GM18507 (cell line): ENCODE measurements around the gene INHBA.

ENCODE experiments used
- DNase-seq: peaks from one replicate; pipeline ENCODE4 v3.0.0; 2011; ENCODE audit warnings: low read depth; ENCODE audit not compliant: insufficient read length; ENCODE audit errors: extremely low spot score
- FAIRE-seq: peaks from 2 replicates; lab custom pipeline; 2011; peaks lifted over from hg19 to GRCh38; lab: Jason Lieb, UNC

The INHBA gene

DNA sequence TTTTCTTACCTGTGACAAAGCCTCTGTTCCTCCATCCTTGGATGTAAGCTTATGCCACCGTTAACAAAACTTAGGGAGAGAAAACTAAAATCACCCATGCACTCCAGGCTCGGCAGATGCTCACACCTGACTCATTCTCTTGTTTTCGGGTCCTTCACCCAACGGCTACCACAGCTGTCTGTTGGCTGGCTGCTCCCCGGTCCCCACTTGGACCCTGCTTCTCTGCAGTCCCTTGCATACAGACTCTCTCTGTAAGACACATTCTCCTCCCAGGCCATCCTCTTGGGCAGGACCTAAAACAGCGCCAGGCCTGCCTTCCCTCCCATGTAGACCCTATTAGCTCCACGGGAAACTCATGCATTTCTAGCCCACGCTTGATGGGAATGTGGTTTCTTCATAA is 12.1 kb upstream of the INHBA start:
- no peak for FAIRE-seq
- no peak for DNase-seq

- FAIRE-seq: no peak
- DNase-seq: no peak
Observed at GRCh38 chr7:41711283-41712064, 8.6 kb upstream of the INHBA start.

DNA sequence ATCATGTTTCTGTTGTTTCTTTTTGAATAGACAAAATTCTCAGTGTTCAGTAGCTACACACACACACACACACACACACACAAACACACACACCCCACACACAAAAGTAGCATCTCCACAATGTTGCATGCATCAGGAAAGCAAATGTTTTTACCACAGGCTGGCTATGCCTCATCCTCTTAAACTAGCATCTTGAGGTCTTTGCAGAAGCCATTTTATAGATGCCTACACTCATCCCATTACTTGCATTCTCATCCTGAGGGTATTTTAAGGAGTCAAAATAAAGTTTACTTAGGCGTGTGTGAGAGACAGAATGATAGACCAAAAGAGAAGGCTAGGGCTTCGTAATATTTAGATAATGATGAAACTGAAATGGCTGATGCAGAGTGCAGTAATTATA is 7.9 kb upstream of the INHBA start:
- DNase-seq (no peak), FAIRE-seq (no peak)

GRCh38 chr7:41709621-41710020 is 6.7 kb upstream of the INHBA start:
- no peak for DNase-seq
- FAIRE-seq: no peak

DNA sequence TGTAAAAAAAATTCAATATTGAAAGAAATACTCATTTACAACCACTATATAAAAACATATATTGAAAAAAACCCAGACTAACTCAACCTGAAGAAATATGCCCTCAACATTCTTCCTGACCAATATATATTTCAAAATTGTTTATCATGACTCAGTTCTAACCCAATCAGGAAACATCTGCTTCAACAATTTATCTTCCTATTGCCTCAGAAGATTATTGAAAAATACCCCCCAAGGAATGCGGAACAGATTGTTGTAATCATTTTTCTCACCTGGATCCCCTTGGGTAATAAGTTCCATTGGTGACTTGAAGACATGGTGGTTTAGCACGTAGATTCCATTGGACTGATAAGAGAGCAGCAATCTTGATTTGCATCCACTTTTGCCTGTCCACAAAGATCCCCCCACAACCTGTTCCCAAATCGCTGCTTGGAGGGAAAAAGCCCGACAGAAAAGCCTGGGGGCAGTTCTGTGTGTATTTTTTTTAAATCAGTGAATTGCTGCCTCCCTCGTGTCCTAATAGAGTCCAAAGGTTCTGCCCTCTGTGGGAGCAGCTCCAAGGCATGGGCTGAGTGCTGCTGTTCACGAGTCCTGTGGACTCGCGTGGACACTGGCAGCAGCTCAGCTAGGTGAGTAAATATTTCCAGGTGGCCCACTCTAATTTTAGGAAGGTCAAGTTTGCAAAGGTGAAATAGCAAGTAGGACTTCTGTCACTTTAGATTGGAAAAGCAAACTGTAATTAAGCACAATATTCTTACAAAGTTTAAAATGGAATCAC is 5.9 kb upstream of the INHBA start:
- FAIRE-seq: no peak
- no peak for DNase-seq

GRCh38 chr7:41706228-41706930 is 3.5 kb upstream of the INHBA start:
- FAIRE-seq: no peak
- DNase-seq: no peak

- DNase-seq (peak; percentile 82), FAIRE-seq (peak; percentile 89)
Observed at GRCh38 chr7:41705109-41705901, 2.4 kb upstream of the INHBA start.

DNA sequence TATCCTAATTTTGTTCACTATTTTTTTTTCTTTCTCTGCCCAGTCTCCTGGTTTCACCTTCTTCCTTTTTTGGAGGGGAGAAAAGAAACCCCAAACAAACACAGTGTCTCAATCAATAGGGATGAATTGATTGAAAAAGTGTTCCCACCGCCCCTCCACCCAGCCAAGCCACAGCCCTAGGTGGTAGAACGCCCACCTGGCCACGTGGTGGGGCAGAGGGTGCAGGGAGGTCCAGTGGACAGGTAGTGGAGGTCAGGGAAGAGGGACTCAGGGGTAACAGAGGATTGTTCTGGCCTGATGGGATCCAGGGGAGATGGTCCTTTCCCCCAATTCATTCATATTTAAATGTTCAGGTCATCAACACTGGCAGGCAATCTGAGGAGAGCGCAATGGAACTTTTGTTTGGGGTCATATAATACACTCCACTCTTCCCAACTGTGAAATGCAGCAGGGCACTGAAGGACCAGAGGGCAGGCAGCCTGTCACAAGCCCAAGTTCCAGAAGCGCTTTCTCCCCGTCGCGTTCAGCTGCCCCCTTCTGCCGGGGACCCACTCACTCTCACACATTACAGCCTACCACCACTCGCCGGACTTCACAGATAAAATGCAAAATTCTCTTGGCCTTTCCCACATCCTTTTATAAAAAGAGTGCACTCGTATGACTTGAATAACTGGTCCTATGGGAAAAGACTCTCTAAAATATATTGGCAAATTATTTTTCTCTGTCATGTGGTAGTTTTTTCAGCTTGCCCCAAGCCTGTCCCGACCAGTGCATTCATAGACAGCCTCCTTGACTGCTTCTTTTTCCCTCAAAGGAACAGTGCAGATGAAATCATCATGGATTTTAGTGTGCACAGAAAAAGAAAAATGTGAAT is 1.6 kb downstream of the INHBA start:
- FAIRE-seq: no peak
- no peak for DNase-seq

DNA sequence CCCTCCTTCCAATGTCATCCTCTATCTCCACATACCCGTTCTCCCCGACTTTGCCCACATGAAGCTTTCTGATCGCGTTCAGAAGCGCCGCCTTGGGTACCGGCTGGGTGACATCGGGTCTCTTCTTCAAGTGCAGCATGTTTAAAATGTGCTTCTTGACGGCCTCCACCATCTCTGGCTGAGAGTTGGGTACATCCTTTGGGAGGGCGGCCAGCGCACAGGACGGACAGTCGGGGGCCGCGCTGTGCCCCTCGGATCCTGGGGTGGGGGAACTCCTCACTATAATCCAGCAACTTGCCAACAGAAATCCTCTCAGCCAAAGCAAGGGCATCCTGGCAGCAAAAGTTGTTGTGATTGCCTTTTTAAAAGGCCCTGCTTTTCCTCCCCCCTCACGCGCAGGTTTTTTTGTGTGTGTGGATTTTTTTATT is 2.8 kb downstream of the INHBA start:
- DNase-seq (no peak), FAIRE-seq (no peak)

DNA sequence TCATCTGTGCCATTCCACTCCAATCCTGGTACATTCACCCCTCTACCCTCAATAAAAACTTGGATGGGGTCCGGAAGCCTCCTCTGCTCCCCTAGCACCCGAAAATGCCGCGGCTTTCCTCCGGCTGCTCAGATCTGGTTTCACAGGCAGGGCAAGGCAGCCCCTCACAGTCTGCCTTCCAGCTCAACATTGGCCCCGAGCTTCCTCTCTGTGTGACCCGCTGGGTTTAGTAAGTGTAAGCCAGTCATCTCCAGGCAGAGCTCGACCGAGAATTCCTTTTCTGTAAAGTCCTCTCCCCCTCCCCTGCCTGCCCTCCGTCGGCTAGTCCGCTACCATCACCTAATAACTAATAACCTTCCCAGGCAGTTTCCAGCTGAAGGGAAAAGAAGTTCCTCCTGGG is 3.4 kb downstream of the INHBA start:
- no peak for FAIRE-seq
- DNase-seq: no peak

DNA sequence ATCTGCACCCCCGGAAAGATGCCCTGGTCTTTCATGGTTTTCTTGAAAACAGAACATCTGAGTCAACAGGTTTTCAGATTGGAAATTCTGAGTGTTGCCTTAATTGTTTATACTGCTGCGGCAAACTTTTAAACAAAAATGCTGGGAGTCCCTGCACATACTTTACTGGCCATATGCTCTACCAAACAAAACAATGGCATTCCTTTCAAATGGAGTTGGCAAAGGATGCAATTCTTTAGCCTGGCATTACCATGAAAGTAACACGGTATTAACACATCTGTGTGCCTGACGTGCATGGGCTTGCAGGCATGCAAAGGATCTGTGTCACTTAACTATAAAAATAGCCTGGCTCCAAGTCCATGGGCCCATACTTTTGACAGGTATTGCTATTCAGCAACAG is 4.2 kb downstream of the INHBA start:
- FAIRE-seq (no peak), DNase-seq (no peak)

- FAIRE-seq (no peak), DNase-seq (no peak)
Observed at GRCh38 chr7:41698114-41698513, 4.8 kb downstream of the INHBA start.

DNA sequence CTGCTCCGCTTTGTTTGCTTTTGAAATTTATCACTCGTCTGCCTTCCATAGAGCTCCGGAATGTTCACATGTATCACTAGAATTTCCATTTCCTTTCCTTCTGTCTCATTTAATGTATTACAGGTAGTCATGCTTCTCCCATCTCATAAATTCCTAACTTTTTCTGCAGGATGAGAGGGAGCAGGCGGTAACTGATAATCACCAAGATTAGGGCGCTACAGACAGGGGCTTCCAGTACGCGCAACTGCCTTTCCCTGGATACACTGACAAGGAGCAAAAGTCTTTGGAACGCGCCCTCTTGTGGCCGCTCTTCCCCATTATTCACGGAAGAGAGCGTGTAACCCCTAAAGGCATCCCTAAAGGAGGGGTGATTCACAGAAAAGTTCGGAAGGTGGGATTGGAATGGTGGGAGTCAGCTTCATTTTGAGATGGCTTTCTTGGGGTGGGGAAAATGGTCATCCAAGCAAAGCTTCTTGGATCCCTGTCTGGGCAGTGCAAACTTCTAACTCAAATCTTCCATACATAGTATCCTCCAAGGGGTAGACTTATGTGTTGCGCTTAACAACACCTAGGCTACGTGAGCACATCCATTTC is 6.5 kb downstream of the INHBA start:
- FAIRE-seq: peak; percentile 70
- no peak for DNase-seq

GRCh38 chr7:41695661-41696322 is 7.1 kb downstream of the INHBA start:
- no peak for FAIRE-seq
- DNase-seq: no peak

- FAIRE-seq: no peak
- no peak for DNase-seq
Observed at GRCh38 chr7:41694495-41694894, 8.4 kb downstream of the INHBA start.

DNA sequence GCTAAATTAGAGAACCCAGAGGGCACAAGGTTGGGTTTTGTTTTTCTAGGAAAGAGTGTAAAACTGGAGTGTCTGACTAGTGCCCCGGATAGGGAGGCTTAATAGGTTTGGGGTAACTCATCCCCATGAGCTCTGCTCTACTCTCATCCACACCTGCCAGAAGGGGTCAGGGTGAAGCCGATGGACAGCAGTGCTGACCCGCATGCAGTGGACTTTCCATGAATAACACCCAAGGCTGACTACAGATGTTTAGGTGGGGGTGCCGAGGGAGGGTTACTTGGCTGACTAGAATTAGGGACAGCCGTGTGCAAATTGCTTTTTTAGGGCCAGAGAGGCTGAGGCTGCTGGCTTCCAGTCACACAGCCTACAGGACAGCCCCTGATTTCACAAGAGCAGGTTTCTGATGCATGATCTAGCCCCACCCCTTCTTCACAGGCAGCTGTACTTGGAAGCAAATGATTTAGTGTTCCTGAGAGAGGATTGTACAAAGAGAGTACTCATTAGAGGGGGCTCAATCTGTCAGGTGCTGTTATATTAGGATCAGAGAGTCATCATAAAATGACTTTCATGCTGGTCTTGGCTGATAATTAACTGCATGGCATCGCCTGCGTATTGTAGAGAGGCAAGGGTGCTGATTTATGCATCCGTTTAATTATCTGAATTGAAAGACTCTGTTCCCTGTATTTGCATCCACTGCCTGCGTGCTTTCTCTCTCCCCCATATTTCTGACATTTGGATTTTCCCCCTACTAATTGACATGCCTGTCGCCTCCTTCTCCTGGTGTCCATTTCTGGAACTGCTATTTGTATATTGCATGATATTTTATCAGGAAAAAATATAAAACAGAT is 9.5 kb downstream of the INHBA start:
- DNase-seq: no peak
- FAIRE-seq: no peak

DNA sequence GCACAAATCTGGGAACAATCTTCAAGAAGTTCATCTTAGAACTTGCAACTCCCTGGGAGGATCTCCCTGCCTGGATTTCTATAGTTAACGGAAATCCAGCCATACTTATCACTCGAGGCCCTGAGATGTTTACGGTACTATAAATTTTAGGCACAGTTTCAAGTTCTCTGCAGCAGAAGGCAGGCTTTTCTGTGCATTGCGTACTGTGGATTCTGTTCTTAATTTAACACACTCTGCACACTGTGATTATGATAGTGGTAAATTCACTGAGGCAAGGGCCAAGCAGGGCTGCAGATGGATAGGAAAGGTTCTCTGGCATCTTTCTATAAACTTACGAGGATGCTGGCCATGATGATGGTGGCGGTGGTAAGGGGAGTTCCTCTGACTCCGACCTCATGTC is 10.6 kb downstream of the INHBA start:
- FAIRE-seq: no peak

More for the DNA sequence above, 10.6 kb downstream of the INHBA start:
- no peak for DNase-seq
